KBM-7 (cell line): ENCODE measurements around the gene SATB2.

Source experiments
- DNase-seq: peaks from one replicate; pipeline ENCODE4 v3.0.0-alpha.2; 2015
- in situ Hi-C: fragments of 300-500 bp; cut with MboI; formaldehyde crosslinking; loops from 2 replicates; pipeline ENCODE4 v1.14.3; 2020; ENCODE audit warnings: low sequenced_read_pairs, low pct_unique_long_range_greater_than_20kb, mixed read lengths

Gene SATB2

GRCh38 chr2:199456383-199457146, 1.2 kb downstream of the SATB2 start:
- in situ Hi-C loops = no loop called here

GRCh38 chr2:199455545-199456382, 2.0 kb downstream of the SATB2 start:
- in situ Hi-C loops = no loop called here
- DNase-seq = peak; percentile 89

More at GRCh38 chr2:199456383-199457146, 1.2 kb downstream of the SATB2 start:
- peak; percentile 61 for DNase-seq

- in situ Hi-C loops = no loop called here
- no peak for DNase-seq
Measured at GRCh38 chr2:199455210-199455544, 2.6 kb downstream of the SATB2 start.

GRCh38 chr2:199452991-199453379, 4.8 kb downstream of the SATB2 start:
- DNase-seq = no peak
- in situ Hi-C loops = no loop called here

- in situ Hi-C loops = no loop called here
- peak; percentile 29 for DNase-seq
Measured at GRCh38 chr2:199452260-199452990, 5.3 kb downstream of the SATB2 start.

GRCh38 chr2:199449956-199450355, 7.8 kb downstream of the SATB2 start:
- in situ Hi-C loops = no loop called here
- no peak for DNase-seq

- in situ Hi-C loops = no loop called here
- no peak for DNase-seq
Measured at GRCh38 chr2:199449455-199449854, 8.3 kb downstream of the SATB2 start.

- DNase-seq = no peak
- in situ Hi-C loops = no loop called here
Measured at GRCh38 chr2:199446996-199447576, 10.7 kb downstream of the SATB2 start.

GRCh38 chr2:199444749-199445148, 13.0 kb downstream of the SATB2 start:
- DNase-seq = no peak
- in situ Hi-C loops = no loop called here

- DNase-seq = no peak
- in situ Hi-C loops = no loop called here
Measured at GRCh38 chr2:199443589-199444130, 14.1 kb downstream of the SATB2 start.

- in situ Hi-C loops = no loop called here
- DNase-seq = no peak
Measured at GRCh38 chr2:199442173-199442572, 15.6 kb downstream of the SATB2 start.

- no peak for DNase-seq
- in situ Hi-C loops = no loop called here
Measured at GRCh38 chr2:199441759-199442158, 16.0 kb downstream of the SATB2 start.

GRCh38 chr2:199440118-199440517, 17.6 kb downstream of the SATB2 start:
- in situ Hi-C loops = no loop called here
- no peak for DNase-seq

- no peak for DNase-seq
- in situ Hi-C loops = no loop called here
Measured at GRCh38 chr2:199439542-199439941, 18.2 kb downstream of the SATB2 start.

- DNase-seq = no peak
- in situ Hi-C loops = no loop called here
Measured at GRCh38 chr2:199439066-199439465, 18.7 kb downstream of the SATB2 start.

- in situ Hi-C loops = no loop called here
- no peak for DNase-seq
Measured at GRCh38 chr2:199434555-199434954, 23.2 kb downstream of the SATB2 start.

GRCh38 chr2:199433204-199433832, 24.4 kb downstream of the SATB2 start:
- in situ Hi-C loops = no loop called here
- DNase-seq = no peak

GRCh38 chr2:199431746-199432213, 26.0 kb downstream of the SATB2 start:
- peak; percentile 24 for DNase-seq
- in situ Hi-C loops = no loop called here

- DNase-seq = no peak
- in situ Hi-C loops = no loop called here
Measured at GRCh38 chr2:199430214-199430613, 27.5 kb downstream of the SATB2 start.
